ENCODE results near the gene DTNBP1. TPM values are rescaled to one million over a fixed set of nuclear protein-coding genes. Genes with fewer than 3 reads are reported as not detected.

Gene DTNBP1
- total RNA-seq, 3 donors from 2014 or later, result 14.6 to 22.0 (median 19.5) TPM

- Histone ChIP-seq H3K4me1 (no peaks in the 10 kb centered on the region), H3K27ac (no peak overlapping the region), H3K4me3 (no peak overlapping the region), H3K9me3 (no peaks in the 10 kb centered on the region), H3K36me3 (no peaks in the 10 kb centered on the region), H3K27me3 (no peaks in the 10 kb centered on the region)
- TF ChIP-seq POLR2AphosphoS5 (IDR thresholded peaks at IDR 0.05), result no peak
- TF ChIP-seq CTCF (IDR thresholded peaks at IDR 0.05), result no peak
- no peak for TF ChIP-seq POLR2A (IDR thresholded peaks at IDR 0.05)
- DNase-seq (ENCODE audit: low spot score in 2 of 2), result no peak
- intact Hi-C loops (cut with DNase I; ENCODE audit: low total_unique reads), result no loop called here
These were observed 85.2 kb downstream of the DTNBP1 start for GRCh38 chr6:15577550-15578171.

- Histone ChIP-seq H3K27ac (no peak overlapping the region), H3K9me3 (no peaks in the 10 kb centered on the region), H3K4me3 (no peak overlapping the region), H3K36me3 (no peaks in the 10 kb centered on the region), H3K27me3 (no peaks in the 10 kb centered on the region), H3K4me1 (no peaks in the 10 kb centered on the region)
- DNase-seq (ENCODE audit: low spot score in 2 of 2), result no peak
- TF ChIP-seq POLR2A (IDR thresholded peaks at IDR 0.05) (no peak), CTCF (IDR thresholded peaks at IDR 0.05) (no peak), POLR2AphosphoS5 (IDR thresholded peaks at IDR 0.05) (no peak)
- intact Hi-C loops (cut with DNase I; ENCODE audit: low total_unique reads), result no loop called here
These were observed 85.7 kb downstream of the DTNBP1 start for GRCh38 chr6:15577106-15577505.

GRCh38 chr6:15575357-15576033, 87.3 kb downstream of the DTNBP1 start:
- no peak for DNase-seq (ENCODE audit: low spot score in 2 of 2)
- Histone ChIP-seq H3K4me1 (no peaks in the 10 kb centered on the region), H3K9me3 (no peaks in the 10 kb centered on the region), H3K27me3 (no peaks in the 10 kb centered on the region), H3K27ac (no peak overlapping the region), H3K4me3 (no peak overlapping the region), H3K36me3 (no peaks in the 10 kb centered on the region)
- intact Hi-C loops (cut with DNase I; ENCODE audit: low total_unique reads), result no loop called here
- TF ChIP-seq POLR2A (IDR thresholded peaks at IDR 0.05) (no peak), CTCF (IDR thresholded peaks at IDR 0.05) (no peak), POLR2AphosphoS5 (IDR thresholded peaks at IDR 0.05) (no peak)

GRCh38 chr6:15574486-15574885, 88.3 kb downstream of the DTNBP1 start:
- intact Hi-C loops (cut with DNase I; ENCODE audit: low total_unique reads), result no loop called here
- Histone ChIP-seq H3K9me3 (no peaks in the 10 kb centered on the region), H3K36me3 (no peaks in the 10 kb centered on the region), H3K4me3 (no peak overlapping the region), H3K27me3 (no peaks in the 10 kb centered on the region), H3K4me1 (no peaks in the 10 kb centered on the region), H3K27ac (no peak overlapping the region)
- TF ChIP-seq POLR2AphosphoS5 (IDR thresholded peaks at IDR 0.05), result no peak
- no peak for TF ChIP-seq POLR2A (IDR thresholded peaks at IDR 0.05)
- TF ChIP-seq CTCF (IDR thresholded peaks at IDR 0.05), result no peak
- DNase-seq (ENCODE audit: low spot score in 2 of 2), result no peak

GRCh38 chr6:15574023-15574422, 88.8 kb downstream of the DTNBP1 start:
- TF ChIP-seq POLR2A (IDR thresholded peaks at IDR 0.05) (no peak), CTCF (IDR thresholded peaks at IDR 0.05) (no peak), POLR2AphosphoS5 (IDR thresholded peaks at IDR 0.05) (no peak)
- no peak for DNase-seq (ENCODE audit: low spot score in 2 of 2)
- Histone ChIP-seq H3K4me3 (no peak overlapping the region), H3K36me3 (no peaks in the 10 kb centered on the region), H3K27me3 (no peaks in the 10 kb centered on the region), H3K4me1 (no peaks in the 10 kb centered on the region), H3K9me3 (no peaks in the 10 kb centered on the region), H3K27ac (no peak overlapping the region)
- intact Hi-C loops (cut with DNase I; ENCODE audit: low total_unique reads), result no loop called here

Measured in breast epithelium (tissue), 4 donors.